Breast epithelium (tissue), 3 donors: Measurements from ENCODE around the gene EARS2.

Source experiments
- CTCF ChIP-seq, 3 donors: fragments of 450-650 bp; IDR thresholded peaks; one replicate each; pipeline ENCODE4 v1.5.1; 2016 to 2017; ENCODE audit warnings: antibody characterized with exemption in 3 of 3, mild to moderate bottlenecking in 3 of 3, moderate library complexity in 3 of 3
- POLR2A ChIP-seq: fragments of 450-650 bp; IDR thresholded peaks from one replicate; pipeline ENCODE4 v1.6.1; 2016; ENCODE audit warnings: antibody characterized with exemption, mild to moderate bottlenecking, moderate library complexity
- POLR2AphosphoS5 ChIP-seq, 3 donors: sonication (generic); formaldehyde crosslinking; IDR thresholded peaks; one replicate each; pipeline ENCODE4 v1.6.1; 2017; ENCODE audit warnings: antibody characterized with exemption in 3 of 3

- TF ChIP-seq CTCF (IDR thresholded peaks at IDR 0.05) = no peak
- TF ChIP-seq POLR2AphosphoS5 (IDR thresholded peaks at IDR 0.05) = no peak
- no peak for TF ChIP-seq POLR2A
These were observed 32.3 kb downstream of the EARS2 start for GRCh38 chr16:23524886-23525285.
